ENCODE data around the gene CREB3L2.
"Not testable (repeated sequence)": the region's sequence is repeated elsewhere in the genome, so short reads cannot be mapped to it uniquely, and the experiment has no call there.

CREB3L2 gene

GRCh38 chr7:137831555-137831954 lies 170.3 kb downstream of the CREB3L2 start:
- not testable (repeated sequence) for DNase-seq

DNA sequence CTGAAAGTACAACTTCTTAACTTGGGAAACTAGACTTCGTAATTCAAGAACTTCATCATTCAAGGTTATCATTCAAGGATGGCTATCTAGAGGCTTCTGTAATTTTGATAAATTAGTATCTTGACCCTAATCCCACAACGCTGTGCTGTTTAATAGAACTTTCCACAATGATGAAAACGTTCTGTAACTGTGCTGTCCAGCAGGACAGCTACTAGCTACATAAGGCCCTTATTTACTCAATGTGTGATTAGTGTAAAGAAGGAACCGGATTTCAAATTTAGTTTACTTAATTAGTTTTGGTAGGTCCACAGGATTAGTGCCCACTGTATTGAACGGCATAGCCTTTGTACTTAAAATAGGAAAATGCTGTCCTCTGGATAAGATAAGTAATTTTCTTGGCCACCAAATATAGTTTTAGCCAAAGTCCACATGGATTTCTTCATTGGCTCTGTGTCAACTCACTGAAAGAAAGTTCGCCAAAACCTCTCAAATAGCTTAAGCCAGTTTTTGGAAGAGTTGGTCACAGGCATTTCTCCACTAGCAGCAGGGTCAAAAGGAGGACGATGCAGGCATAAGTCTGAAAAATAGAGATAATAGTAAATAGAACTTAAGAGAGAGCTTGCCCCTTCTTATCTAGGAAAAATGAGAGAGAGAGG lies 172.4 kb downstream of the CREB3L2 start:
- no peak for DNase-seq

GRCh38 chr7:137828456-137828855 lies 173.4 kb downstream of the CREB3L2 start:
- no peak for DNase-seq

DNA sequence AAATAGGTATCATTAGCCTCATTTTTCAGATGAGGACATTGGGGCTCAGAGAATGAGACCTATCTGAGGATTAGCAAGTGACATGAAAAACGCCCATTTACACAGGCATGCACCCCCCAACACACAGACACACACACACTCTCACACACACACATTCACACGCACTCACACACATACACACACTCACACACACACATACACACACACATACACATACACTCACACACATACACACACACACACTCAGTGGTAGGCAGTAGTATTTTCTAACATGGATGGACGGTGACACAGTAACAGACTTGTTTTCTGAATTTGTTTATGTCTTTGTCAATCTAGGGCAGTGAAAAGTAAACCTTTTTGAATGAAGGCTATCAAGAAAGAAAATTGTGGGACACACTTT lies 176.4 kb downstream of the CREB3L2 start:
- no peak for DNase-seq

Data from NCI-H1048 (cell line).